ENCODE data around the gene GOLPH3L. TPM values are rescaled to one million over a fixed set of nuclear protein-coding genes. Genes with fewer than 3 reads are reported as not detected.

The GOLPH3L gene
- total RNA-seq, result 10 to 100 TPM; 29.7 to 30.4 TPM
- 10 to 100 TPM; 16.7 to 25.7 TPM for polyA plus RNA-seq

DNA sequence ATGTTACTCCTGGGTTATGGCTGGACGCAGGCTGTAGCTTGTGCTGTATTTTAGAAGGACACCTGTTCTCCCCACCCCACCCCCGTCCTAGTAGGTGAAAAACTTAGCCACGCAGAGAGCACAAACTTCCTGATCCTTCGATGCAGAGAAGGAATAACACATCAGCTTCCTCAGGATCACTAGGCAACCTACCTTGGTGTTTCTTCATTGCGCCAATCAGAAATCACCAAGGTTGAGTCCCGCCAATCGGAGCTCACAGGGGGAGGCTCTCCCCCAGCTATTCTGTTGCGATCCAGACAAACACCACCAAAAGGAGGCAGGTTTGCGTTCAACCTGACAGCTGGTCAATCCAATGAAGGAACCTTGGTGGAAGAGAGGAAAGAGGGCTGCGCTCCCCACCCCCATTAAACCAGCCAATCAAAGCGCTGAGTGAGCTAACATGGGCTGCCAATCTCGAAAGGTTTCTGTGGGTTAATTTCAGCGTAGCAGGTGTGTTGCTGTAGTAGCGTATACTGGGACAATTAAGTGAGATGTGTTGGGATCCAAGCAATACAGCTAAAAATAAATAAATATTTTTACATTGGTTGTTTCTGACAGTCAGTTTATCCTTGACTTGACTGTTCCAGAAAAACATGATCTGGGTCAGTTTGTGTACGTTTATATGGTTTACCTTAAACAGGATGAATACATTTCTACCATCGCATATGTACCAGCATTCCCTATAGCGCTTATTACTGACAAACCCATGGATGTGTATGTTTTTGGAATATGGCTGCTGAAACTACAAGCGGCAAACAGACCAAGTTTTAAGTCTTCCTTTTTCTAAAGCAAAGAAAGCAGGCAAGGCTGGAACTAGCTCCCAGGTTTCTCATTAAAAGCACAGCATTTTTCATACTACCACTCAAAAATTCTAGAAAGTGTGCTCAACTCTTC lies at the start of gene GOLPH3L:
GOLPH3L (minus strand) TSS at position 160 of the 933 bp plus-strand sequence. CDS start 2,316 bp downstream, outside the sequence.
- intact Hi-C loops (cut with micrococcal nuclease), result loop anchor here (1.0 to 5.0 kb wide), 6 partner anchors 68 to 225 kb away; partner anchors contain the start of genes ARNT, ENSA and MCL1
- Histone ChIP-seq H3K36me3 (ENCODE audit: insufficient read depth, low read length) (peaks cover 11% of the 10 kb centered on the region), H3K27ac (ENCODE audit: low read depth, low read length) (peak within 1 kb of the TSS; percentile 70), H3K9me3 (ENCODE audit: control insufficient read depth in 1 of 2, low read length in 2 of 2) (no peaks in the 10 kb centered on the region), H3K4me1 (ENCODE audit: insufficient read depth, low read length) (peaks cover 24% of the 10 kb centered on the region), H3K27me3 (ENCODE audit: insufficient read depth, low read length) (no peaks in the 10 kb centered on the region), H3K4me3 (ENCODE audit: low read length in 2 of 2) (peak within 1 kb of the TSS; percentile 86 to 92)
- H3K4me1 Mint-ChIP-seq, result peaks cover 17 to 40% (median 27%) of the 10 kb centered on the region in 4 donors
- H3K4me3 Mint-ChIP-seq, result peak within 1 kb of the TSS; percentile 94 to 100 (median 98)
- H3K36me3 Mint-ChIP-seq, result peaks cover 15 to 24% of the 10 kb centered on the region in 2 donors
- peaks cover 1 to 3% of the 10 kb centered on the region in 2 donors for H3K27me3 Mint-ChIP-seq
- POLR2A ChIA-PET (ENCODE audit: partially characterized antibody), result interaction anchor here (0.6 to 2.5 kb wide), 26 partner anchors 10 to 809 kb away, joined by 3 to 26 read pairs (median 5); partner anchors contain the start of genes ARNT, CTSS, ENSA and FALEC
- CTCF ChIA-PET (ENCODE audit: partially characterized antibody), result interaction anchor here (0.9 to 2.6 kb wide), 6 partner anchors 10 to 225 kb away, joined by 3 to 18 read pairs (median 5); no protein-coding TSS in a partner anchor
- peak within 1 kb of the TSS; percentile 88 to 100 (median 96) for H3K27ac Mint-ChIP-seq
- DNase-seq, result peak; percentile 90 to 97 (median 93)
- H3K9me3 Mint-ChIP-seq, result no peaks in the 10 kb centered on the region

DNA sequence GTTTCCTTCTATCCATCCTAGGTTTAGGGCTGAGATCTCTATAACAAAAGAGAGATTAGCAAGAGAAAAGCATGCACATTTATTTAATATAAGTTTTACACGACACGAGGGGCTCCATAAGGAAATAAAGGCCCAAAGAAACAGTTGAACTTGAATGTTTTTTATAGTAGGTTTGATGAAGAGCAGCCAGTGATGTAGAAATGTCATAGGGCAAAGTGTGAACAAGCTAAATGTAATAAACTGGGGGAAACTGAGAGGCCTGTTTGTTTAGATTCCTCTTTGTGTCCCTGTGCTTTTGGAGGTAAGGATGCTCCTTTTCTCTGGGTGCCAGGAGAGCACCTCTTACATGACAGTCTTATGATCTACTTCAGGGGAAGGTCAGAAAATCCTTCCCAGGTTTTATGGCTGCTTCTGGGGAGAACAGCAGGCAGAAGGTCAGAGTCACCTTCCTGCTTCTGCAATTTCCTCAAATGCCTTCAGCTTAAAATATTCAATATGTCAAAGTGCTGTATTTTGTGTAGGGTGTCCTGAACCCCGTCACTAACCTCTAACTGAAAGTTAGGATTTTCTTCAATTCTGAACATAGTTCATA lies 33.3 kb upstream of the GOLPH3L start:
- Histone ChIP-seq H3K27me3 (ENCODE audit: insufficient read depth, low read length) (no peaks in the 10 kb centered on the region), H3K4me3 (ENCODE audit: low read length in 2 of 2) (no peak overlapping the region), H3K9me3 (ENCODE audit: control insufficient read depth in 1 of 2, low read length in 2 of 2) (no peaks in the 10 kb centered on the region), H3K36me3 (ENCODE audit: insufficient read depth, low read length) (no peaks in the 10 kb centered on the region), H3K4me1 (ENCODE audit: insufficient read depth, low read length) (no peaks in the 10 kb centered on the region), H3K27ac (ENCODE audit: low read depth, low read length) (no peak overlapping the region)
- DNase-seq, result no peak
- Mint-ChIP-seq H3K9me3 (no peaks in the 10 kb centered on the region), H3K4me1 (no peaks in the 10 kb centered on the region), H3K27ac (peak overlapping the region in 2 of 7 donors; percentile 18 to 46), H3K36me3 (peaks cover 20 to 28% of the 10 kb centered on the region in 2 donors), H3K4me3 (no peak overlapping the region), H3K27me3 (no peaks in the 10 kb centered on the region)
- intact Hi-C loops (cut with micrococcal nuclease), result no loop called here
- ChIA-PET POLR2A (ENCODE audit: partially characterized antibody) (no interaction called here), CTCF (ENCODE audit: partially characterized antibody) (no interaction called here)

DNA sequence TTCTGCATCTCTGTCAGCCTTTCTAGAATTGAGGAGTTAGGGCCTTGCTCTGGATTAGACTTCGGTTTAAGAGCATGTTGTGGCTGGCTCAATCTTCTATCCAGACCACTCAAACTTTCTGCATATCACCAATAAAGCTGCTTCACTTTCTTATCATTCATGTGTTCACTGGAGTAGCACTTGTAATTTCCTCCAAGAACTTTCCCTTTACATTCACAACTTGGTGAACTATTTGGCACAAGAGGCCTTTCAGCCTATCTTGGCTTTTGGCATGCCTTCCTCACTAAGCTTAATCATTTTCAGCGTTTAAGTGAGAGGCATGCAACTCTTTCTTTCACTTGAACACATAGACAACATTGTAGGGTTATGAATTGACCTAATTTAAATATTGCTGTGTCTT lies 27.4 kb upstream of the GOLPH3L start:
- intact Hi-C loops (cut with micrococcal nuclease), result no loop called here
- H3K9me3 ChIP-seq (ENCODE audit: control insufficient read depth in 1 of 2, low read length in 2 of 2), result no peaks in the 10 kb centered on the region
- no peak for DNase-seq
- no peak overlapping the region for H3K27ac ChIP-seq (ENCODE audit: low read depth, low read length)
- H3K27me3 ChIP-seq (ENCODE audit: insufficient read depth, low read length), result no peaks in the 10 kb centered on the region
- no peaks in the 10 kb centered on the region for H3K4me1 Mint-ChIP-seq
- CTCF ChIA-PET (ENCODE audit: partially characterized antibody), result no interaction called here
- POLR2A ChIA-PET (ENCODE audit: partially characterized antibody), result no interaction called here
- H3K4me1 ChIP-seq (ENCODE audit: insufficient read depth, low read length), result no peaks in the 10 kb centered on the region
- no peak overlapping the region for H3K27ac Mint-ChIP-seq
- H3K36me3 ChIP-seq (ENCODE audit: insufficient read depth, low read length), result no peaks in the 10 kb centered on the region
- H3K27me3 Mint-ChIP-seq, result no peaks in the 10 kb centered on the region
- H3K36me3 Mint-ChIP-seq, result no peaks in the 10 kb centered on the region
- H3K4me3 ChIP-seq (ENCODE audit: low read length in 2 of 2), result no peak overlapping the region
- H3K9me3 Mint-ChIP-seq, result peaks cover 0 to 3% (median 0%) of the 10 kb centered on the region in 8 donors
- H3K4me3 Mint-ChIP-seq, result no peak overlapping the region

DNA sequence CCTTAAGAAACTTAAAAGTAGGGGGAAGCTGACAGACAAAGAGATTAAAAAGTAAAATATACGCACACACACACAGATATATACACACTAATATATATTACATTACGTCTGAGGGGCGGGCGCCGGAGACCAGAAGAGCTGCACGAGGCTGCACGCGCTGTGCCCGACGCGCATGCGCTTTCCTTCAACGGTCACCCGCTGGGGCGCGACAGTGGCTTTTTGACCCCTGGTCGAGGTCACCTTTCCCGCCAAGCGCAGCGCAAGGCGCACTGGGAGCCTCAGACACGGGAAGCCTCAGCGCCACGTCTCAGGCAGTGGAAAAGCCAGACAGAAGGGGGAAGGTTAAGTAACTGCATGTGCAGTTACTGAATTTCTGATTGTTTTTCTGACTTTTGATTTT lies 23.7 kb upstream of the GOLPH3L start, which contains the start of gene HORMAD1:
HORMAD1 (minus strand) TSS at position 193 of the 400 bp plus-strand sequence. CDS start 1,390 bp downstream, outside the sequence.
- no peaks in the 10 kb centered on the region for H3K4me1 ChIP-seq (ENCODE audit: insufficient read depth, low read length)
- no peaks in the 10 kb centered on the region for H3K36me3 Mint-ChIP-seq
- intact Hi-C loops (cut with micrococcal nuclease), result no loop called here
- H3K4me3 ChIP-seq (ENCODE audit: low read length in 2 of 2), result no peak within 1 kb of the TSS
- H3K27me3 Mint-ChIP-seq, result no peaks in the 10 kb centered on the region
- H3K4me3 Mint-ChIP-seq, result no peak within 1 kb of the TSS
- H3K36me3 ChIP-seq (ENCODE audit: insufficient read depth, low read length), result no peaks in the 10 kb centered on the region
- ChIA-PET POLR2A (ENCODE audit: partially characterized antibody) (interaction anchor here (0.6 kb wide), 1 partner anchor 121 kb away, joined by 3 read pairs; no protein-coding TSS in a partner anchor), CTCF (ENCODE audit: partially characterized antibody) (interaction anchor here (0.6 to 1.5 kb wide), 2 partner anchors 160 to 274 kb away, joined by 3 read pairs; no protein-coding TSS in a partner anchor)
- H3K9me3 ChIP-seq (ENCODE audit: control insufficient read depth in 1 of 2, low read length in 2 of 2), result no peaks in the 10 kb centered on the region
- H3K9me3 Mint-ChIP-seq, result peaks cover 0 to 3% (median 0%) of the 10 kb centered on the region in 8 donors
- DNase-seq, result no peak
- no peaks in the 10 kb centered on the region for H3K4me1 Mint-ChIP-seq
- H3K27ac Mint-ChIP-seq, result no peak within 1 kb of the TSS
- H3K27me3 ChIP-seq (ENCODE audit: insufficient read depth, low read length), result no peaks in the 10 kb centered on the region
- H3K27ac ChIP-seq (ENCODE audit: low read depth, low read length), result no peak within 1 kb of the TSS

DNA sequence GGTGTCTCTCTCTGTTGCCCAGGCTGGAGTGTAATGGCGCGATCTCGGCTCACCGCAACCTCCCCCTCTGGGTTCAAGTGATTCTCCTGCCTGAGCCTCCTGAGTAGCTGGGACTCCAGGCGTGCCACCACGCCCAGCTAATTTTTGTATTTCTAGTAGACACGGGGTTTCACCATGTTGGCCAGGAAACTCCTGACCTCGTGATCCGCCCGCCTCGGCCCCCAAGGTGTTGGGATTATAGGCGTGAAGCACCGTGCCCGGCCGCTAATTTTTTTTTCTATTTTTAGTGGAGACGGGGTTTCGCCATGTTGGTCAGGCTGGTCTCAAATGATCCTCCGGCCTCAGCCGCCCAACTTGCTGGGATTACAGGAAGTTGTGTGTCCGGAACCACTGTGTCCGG lies 23.1 kb upstream of the GOLPH3L start:
- Histone ChIP-seq H3K27me3 (ENCODE audit: insufficient read depth, low read length) (no peaks in the 10 kb centered on the region), H3K9me3 (ENCODE audit: control insufficient read depth in 1 of 2, low read length in 2 of 2) (no peaks in the 10 kb centered on the region), H3K4me1 (ENCODE audit: insufficient read depth, low read length) (no peaks in the 10 kb centered on the region), H3K27ac (ENCODE audit: low read depth, low read length) (no peak overlapping the region), H3K36me3 (ENCODE audit: insufficient read depth, low read length) (no peaks in the 10 kb centered on the region), H3K4me3 (ENCODE audit: low read length in 2 of 2) (no peak overlapping the region)
- intact Hi-C loops (cut with micrococcal nuclease), result no loop called here
- H3K27ac Mint-ChIP-seq, result no peak overlapping the region
- H3K36me3 Mint-ChIP-seq, result no peaks in the 10 kb centered on the region
- H3K9me3 Mint-ChIP-seq, result peaks cover 0 to 3% (median 0%) of the 10 kb centered on the region in 8 donors
- no peaks in the 10 kb centered on the region for H3K27me3 Mint-ChIP-seq
- CTCF ChIA-PET (ENCODE audit: partially characterized antibody), result interaction anchor here (1.5 kb wide), 1 partner anchor 159 kb away, joined by 3 read pairs; no protein-coding TSS in a partner anchor
- no peaks in the 10 kb centered on the region for H3K4me1 Mint-ChIP-seq
- H3K4me3 Mint-ChIP-seq, result no peak overlapping the region
- DNase-seq, result no peak
- POLR2A ChIA-PET (ENCODE audit: partially characterized antibody), result no interaction called here

DNA sequence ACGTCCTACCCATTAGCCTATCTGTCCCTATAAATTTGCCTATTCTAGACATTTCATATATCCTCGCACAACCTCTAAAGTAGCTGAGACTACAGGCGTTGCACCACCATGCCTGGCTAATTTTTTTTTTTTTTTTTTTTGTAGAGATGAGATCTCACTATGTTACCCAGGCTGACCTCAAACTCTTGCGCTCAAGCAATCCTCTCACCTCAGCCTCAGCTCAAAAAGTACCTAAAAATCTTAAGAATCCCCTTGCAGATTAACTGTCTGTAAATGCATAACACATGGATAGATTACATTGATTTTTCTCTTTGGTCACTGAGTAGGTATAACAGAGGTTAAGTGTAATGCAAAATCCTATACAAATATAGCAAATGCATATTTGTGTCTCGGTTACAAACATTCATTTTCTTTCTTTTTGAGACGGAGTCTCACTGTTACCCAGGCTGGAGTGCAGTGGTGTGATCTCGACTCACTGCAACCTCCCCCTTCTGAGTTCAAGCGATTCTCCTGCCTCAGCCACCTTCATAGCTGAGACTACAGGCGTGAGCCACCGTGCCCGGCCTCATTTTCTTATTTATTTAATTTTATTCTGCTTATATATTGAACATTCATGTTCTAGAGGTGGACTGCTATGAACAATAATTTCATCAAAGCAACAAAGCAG lies 21.4 kb upstream of the GOLPH3L start:
- H3K27me3 ChIP-seq (ENCODE audit: insufficient read depth, low read length), result no peaks in the 10 kb centered on the region
- H3K36me3 Mint-ChIP-seq, result no peaks in the 10 kb centered on the region
- no peak overlapping the region for H3K27ac ChIP-seq (ENCODE audit: low read depth, low read length)
- POLR2A ChIA-PET (ENCODE audit: partially characterized antibody), result no interaction called here
- H3K4me3 ChIP-seq (ENCODE audit: low read length in 2 of 2), result no peak overlapping the region
- H3K36me3 ChIP-seq (ENCODE audit: insufficient read depth, low read length), result no peaks in the 10 kb centered on the region
- H3K27ac Mint-ChIP-seq, result peak overlapping the region in 1 of 7 donors; percentile 71
- H3K27me3 Mint-ChIP-seq, result no peaks in the 10 kb centered on the region
- H3K4me1 ChIP-seq (ENCODE audit: insufficient read depth, low read length), result no peaks in the 10 kb centered on the region
- no peaks in the 10 kb centered on the region for H3K9me3 ChIP-seq (ENCODE audit: control insufficient read depth in 1 of 2, low read length in 2 of 2)
- intact Hi-C loops (cut with micrococcal nuclease), result no loop called here
- CTCF ChIA-PET (ENCODE audit: partially characterized antibody), result interaction anchor here (0.5 kb wide), 1 partner anchor 203 kb away, joined by 3 read pairs; no protein-coding TSS in a partner anchor
- H3K4me3 Mint-ChIP-seq, result no peak overlapping the region
- no peak for DNase-seq
- no peaks in the 10 kb centered on the region for H3K4me1 Mint-ChIP-seq
- peaks cover 0 to under 1% (median 0%) of the 10 kb centered on the region in 8 donors for H3K9me3 Mint-ChIP-seq

Data from CD4-positive, alpha-beta memory T cell (primary cell).